Activated CD4-positive, alpha-beta T cell treated with anti-CD3 and anti-CD28 coated beads, Interleukin-10, Interleukin-2, amounts not matched to agents 100 ng/mL and 50 ng/mL, durations not matched to agents 16 hours and 8 hours (primary cell): ENCODE data around the gene PRSS53.
"Not testable (repeated sequence)": the region's sequence is repeated elsewhere in the genome, so short reads cannot be mapped to it uniquely, and the experiment has no call there.

ENCODE experiments used
- DNase-seq: peaks from one replicate; pipeline ENCODE4 v3.0.0-alpha.2; 2020

PRSS53 gene

DNA sequence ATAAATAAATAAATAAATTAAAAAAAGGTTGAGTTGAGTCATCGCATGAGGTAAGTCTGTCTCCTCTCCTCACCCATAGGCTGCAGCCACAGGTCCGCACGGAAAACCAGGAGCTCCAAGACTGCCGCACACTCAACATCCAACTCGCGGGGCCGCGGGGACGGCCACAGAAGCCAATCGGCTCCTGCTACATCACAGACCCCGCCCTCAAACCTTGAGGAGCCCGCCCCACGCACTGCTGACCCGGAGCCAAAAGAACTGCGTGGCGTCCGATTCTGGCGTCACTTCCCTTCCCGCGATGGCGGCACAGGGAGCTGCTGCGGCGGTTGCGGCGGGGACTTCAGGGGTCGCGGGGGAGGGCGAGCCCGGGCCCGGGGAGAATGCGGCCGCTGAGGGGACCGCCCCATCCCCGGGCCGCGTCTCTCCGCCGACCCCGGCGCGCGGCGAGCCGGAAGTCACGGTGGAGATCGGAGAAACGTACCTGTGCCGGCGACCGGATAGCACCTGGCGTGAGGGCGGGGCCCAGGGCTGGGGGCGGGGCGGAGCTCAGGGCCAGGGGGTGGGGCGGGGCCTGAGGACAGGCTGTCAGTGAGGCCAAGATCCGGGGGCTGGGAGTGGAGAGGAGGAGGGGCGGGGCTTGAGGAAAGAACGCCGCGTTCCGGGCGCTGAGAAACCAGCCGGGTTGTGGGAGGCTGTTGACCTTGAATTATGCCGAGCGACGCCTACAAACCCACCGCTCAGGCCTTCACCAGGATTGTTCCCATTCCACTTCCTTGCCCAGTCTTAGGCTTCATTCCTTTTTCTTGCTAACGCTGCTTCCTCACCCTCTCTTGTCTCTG, 28.9 kb upstream of the PRSS53 start, which contains the start of gene KAT8:
Gene KAT8 (plus strand): TSS at position 281 of the 839 bp plus-strand sequence. CDS start 18 bp downstream, at position 299.
- DNase-seq, result peak; percentile 99

DNA sequence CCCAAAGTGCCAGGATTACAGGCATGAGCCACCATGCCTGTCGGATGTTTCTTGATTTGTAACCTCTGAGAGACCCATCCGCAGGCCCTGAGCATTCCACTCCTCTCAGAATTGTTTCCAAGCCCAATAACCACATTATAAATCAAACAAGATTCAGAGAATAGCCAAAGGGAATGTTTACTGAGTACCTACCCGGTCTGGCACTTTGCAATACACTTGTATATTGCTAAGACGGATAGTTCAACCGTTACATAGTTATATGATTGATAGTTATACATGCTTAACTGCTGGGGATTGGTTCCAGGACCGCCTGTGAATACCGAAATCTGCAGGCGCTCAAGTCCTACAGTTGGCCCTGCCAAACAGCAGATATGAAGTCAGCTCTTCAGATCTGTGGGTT, 25.7 kb upstream of the PRSS53 start:
- no peak for DNase-seq

DNA sequence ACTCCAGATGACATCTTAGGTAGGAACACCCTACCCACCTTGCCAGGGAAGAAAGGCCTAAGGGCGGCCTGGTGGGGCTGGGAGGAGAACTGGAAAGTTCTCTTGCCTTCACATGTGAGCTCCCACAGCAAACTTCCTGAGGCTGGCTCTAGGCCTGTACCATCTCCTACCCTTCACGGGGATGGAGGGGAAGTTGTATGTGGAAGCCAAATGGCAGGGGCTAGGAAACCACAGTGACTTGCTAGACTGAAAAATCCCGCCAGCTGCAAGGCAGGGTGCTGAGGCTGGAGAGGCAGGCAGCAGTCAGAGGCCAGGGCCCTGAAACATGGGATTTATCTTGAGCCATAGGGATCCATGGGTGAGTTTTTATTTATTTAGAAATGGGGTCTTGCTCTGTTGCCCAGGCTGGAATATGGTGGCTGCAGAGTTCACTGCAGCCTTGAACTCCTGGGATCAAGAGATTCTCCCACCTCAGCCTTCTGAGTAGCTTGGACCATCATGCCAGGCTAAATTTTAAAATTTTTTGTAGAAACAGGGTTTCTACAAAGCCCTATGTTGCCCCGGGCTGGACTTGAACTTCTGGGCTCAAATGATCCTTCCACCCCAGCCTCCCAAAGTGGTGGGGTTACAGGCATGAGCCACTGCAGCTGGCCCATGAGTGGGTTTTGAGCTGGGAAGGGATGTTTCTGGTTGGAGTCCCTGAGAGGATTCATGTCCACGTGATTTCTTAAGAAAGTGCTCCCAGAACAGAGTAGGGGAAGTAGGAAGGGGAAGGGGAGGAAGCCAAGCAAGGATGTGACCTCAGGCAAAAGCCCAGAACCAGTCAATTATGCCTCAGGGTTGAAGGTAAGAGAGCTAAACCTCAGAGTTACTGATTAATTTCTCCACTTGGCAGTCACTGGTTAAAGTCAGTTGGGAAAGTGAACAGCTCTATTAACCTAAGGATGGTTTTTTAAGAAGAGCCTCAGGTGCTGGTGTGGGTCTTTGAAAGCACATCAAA, 24.7 kb upstream of the PRSS53 start:
- DNase-seq, result no peak

DNA sequence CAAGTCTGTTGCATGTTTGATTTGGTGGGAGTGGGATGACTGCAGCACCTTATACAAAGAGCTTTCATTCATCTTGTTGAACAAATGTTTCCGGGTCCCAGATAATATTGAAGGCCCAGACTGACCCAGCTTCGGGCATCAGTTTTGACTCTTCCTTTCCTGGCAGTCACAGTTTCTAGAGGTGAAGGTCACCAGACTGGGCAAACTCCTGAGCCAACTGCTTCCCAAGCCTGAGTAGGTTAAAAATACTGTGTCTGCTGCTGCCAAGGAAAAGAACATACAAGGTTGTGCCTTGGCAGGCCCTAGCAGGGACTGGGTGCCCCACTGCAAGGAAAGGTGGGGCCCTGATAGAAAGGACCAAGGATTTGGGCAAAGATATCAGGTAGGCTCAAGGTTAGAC, 24.0 kb upstream of the PRSS53 start:
- no peak for DNase-seq

DNA sequence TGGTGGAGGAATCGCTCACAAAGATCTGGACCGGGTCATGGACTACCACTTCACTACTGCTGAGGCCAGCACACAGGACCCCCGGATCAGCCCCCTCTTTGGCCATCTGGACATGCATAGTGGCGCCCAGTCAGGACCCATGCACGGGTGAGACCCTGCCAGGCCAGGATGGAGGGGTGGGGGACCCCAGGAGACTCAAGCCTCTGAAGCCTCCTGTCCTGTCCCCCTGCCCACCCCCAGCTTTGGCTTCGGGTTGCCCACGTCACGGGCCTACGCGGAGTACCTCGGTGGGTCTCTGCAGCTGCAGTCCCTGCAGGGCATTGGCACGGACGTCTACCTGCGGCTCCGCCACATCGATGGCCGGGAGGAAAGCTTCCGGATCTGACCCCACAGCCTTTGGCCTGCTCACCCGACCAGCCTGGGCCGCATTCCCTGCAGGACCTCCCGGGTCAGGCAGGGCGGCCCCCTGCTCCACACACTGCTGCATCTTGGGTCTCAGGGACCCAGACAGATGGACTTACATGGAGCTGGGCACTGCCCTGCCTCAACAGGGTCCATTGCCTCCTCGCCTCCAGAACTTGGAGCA, 23.2 kb upstream of the PRSS53 start:
- DNase-seq, result no peak

DNA sequence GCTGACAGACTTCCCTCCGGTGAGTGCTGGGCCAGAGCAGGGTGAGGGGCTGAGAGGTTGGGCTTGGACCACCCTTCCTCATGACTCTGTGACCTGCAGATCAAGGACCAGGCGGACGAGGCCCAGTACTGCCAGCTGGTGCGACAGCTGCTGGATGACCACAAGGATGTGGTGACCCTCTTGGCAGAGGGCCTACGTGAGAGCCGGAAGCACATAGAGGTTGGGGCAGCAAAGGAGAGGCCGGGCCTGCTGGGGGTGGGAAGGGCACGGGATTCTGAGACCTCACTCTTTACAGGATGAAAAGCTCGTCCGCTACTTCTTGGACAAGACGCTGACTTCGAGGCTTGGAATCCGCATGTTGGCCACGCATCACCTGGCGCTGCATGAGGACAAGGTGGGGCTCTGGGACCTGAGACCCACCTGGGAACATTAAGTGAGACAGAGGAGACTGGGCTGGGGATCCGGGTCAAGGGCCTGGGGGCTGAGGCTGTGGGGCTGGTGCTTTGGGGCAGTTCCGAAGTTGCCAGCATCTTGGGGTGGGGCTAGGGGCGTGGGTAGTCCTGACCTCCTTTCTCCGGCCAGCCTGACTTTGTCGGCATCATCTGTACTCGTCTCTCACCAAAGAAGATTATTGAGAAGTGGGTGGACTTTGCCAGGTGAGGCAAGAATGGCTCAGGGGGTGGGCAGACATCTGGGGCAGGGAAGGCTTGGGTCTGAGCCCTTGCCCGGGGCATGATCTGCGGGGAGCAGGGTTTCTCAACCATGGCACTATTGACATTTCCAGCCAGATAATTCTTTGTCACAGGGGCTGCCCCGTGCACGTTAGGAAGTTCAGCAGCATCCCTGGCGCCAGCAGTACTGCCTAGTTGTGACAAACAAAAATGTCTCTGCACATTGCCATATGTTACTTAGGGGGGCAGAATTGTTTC, 21.6 kb upstream of the PRSS53 start:
- DNase-seq, result no peak

DNA sequence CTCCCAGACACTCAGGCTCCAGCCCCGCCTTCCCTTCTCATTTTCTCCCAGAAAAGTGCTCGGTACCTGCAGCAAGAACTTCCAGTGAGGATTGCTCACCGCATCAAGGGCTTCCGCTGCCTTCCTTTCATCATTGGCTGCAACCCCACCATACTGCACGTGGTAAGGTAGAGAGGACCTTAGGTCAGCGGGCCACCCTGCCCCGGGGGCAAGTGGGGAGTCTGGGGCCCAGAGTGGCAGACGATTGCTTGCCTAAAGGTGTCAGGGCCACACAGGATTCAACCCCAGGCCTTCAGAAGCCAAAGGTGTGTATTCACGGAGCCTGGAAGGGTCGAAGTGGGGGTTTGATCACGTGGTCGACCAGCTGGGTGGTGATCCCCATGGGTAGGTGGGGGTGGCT, 20.9 kb upstream of the PRSS53 start:
- DNase-seq, result no peak

DNA sequence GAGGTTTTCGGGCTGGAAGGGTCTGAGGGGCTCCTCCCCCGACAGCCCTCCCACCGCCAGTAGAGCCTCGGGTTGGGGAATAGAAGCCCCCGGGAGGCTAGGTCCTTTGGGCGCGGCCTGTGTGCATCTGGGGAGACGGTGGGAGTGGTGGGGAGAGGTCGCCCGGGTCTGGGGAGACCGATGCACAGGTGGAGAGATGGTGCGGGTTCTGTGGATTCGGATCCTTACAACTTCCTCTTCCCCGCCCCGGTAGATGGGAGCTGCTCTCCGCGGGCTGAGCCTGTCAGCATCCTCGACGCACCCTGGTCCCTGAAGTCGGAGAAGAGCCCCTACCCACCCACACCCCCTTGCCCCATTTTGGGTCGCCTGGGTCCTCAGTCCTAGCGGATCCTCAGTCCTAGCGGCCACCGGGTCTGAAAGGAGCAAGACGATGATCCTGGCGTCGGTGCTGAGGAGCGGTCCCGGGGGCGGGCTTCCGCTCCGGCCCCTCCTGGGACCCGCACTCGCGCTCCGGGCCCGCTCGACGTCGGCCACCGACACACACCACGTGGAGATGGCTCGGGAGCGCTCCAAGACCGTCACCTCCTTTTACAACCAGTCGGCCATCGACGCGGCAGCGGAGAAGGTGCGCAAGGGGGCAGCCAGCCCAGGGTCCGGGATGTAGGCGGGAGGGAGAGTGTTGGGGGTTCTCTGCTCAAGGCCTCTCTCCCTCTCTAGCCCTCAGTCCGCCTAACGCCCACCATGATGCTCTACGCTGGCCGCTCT, 20.2 kb upstream of the PRSS53 start:
- DNase-seq, result no peak

DNA sequence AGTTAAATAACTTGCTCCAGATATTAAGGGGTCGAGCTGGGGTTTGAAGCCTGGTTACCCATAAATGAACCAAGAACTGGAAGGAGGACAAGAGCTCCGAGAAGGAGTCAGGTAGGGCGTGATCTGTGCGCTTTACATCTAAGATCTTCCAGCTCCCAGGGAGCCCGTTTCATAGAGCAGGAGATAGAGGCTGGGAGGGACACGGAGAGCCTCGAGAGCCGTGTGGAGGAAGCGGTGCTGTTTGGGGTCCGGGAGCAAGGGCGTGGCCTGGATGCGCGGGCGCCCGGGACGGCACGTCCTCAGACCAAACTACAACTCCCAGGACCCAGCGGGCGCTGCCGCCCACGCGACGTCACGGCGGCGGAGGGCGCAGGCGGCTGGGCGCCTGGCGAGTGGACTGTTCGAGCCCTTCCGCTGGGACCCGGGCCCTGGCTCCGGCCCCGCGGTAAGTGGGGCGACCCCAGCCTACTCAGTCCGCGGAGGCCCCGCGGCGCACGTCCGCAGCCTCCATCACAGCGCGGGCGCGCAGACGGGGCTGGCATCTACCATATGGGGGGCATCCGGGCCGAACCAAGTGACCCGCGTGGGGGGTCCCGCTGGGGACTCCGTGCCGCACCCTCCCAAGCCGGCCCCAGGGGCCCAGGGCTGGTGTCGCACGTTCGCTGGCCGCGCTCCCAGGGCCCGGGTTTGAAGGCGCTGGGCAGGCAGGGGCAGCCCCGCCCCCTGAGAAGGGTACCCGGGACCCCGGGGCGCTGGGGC, 19.5 kb upstream of the PRSS53 start, which contains the start of gene BCKDK:
Gene BCKDK (plus strand): TSS at position 352 of the 759 bp plus-strand sequence. CDS start 838 bp downstream, outside the sequence.
- peak; percentile 89 for DNase-seq

DNA sequence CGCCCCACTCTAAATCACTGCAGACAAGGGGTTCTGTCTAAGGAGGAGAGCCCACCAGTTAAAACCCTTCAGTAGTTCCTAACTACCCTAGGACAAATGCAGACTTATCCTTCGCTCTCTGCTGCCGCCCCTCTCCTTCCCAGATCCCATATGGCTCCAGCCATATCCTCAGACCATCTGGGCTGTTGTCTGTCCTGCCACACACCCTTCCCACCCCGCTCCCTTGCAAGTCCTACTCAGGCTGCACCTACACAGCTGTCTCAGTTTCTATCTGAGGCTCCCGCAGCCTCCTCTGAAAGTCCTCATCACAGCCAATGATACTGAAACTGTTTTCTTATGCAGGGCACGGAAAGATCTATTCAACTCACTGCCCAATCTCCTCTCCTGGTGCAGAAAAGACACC, 18.7 kb upstream of the PRSS53 start:
- peak; percentile 75 for DNase-seq

DNA sequence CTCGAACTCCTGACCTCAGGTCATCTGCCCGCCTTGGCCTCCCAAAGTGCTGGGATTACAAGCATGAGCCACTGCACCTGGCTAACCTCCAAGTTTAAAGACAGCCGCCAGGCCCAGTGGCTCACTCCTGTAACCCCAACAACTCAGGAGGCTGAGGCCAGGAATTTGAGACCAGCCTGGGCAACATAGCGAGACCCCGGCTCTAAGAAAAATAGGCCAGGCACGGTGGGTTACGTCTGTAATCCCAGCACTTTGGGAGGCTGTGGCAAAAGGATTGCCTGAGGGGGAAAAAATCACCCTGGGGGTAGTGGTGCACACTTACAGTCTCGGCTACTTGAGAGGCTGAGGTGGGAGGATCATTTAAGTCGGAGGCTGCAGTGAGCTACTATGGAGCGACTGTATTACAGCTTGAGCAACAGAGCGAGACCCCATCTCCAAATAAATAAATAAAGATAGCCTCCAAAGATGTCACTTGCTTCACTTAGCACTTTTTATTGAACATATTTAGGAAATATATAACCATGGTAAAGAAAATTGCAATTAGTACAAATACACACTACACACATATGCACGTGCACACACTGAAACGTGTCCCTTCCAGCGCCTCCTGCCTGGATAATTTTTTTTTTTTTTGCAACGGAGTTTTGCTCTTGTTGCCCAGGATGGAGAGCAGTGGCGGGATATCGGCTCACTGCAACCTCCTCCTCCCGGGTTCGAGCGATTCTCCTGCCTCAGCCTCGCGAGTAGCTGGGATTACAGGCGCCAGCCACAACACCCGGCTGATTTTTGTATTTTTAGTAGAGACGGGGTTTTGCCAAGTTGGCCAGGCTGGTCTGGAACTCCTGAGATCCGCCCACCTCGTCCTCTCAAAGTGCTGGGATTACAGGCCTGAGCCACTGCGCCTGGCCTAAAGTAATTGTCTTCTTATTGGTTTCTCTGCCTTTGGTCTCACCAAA, 18.0 kb upstream of the PRSS53 start:
- no peak for DNase-seq

DNA sequence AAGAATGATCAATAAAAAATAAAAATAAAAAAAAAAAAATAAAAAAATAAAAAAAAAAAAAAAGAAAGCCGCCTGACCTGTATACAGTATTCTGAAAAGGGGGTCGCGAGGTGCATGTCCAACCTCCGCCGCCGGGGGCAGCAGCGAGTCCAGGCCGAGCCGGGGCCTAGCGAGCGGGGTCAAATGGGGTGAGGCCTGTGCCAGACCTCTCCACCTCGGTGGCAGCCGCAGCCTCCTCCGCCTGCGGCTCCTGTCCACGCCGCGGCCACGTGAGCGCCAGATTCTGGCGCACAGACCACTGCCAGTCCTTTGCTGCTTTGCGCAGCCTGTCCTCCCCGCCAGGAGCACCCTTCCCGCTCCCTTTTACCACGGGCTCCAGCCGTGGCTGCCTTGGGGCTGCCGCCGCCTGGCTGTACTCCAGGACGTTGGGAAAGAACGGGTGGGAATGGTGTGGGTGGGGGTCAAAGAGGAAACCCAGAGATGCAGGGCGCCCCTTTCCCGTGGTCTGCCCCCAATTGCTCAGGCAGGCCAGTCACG, 17.0 kb upstream of the PRSS53 start:
- DNase-seq, result peak; percentile 88

DNA sequence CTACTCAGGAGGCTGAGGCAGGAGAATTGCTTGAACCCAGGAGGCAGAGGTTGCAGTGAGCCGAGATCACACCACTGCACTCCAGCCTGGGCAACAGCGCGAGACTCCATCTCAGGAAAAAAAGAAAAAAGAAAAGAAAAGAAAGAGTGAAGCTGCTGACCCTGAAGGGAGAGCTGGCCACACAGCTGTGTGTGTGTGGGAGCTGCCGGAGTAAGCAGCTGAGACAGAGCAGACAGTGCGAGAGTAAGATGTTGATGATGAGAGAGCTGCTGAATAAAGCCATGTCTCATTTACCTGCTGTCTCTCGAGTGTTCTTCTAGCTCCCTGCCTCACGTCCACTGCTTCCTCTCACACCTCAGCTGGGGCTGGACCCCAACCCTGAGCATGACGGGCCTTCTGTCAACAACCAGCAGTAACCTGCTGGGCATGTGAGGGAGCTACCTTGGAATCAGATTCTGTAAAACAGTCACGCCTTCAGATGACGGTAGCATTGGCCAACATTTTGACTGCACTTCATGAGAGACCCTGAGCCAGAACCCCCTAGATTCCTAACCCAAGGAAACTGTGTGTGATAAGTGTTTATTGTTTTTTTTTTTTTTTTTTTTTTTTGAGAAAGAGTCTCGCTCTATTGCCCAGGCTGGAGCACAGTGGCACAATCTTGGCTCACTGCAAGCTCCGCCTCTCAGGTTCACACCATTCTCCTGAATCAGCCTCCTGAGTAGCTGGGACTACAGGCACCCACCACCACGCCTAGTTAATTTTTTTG, 12.3 kb upstream of the PRSS53 start:
- DNase-seq, result not testable (repeated sequence)

DNA sequence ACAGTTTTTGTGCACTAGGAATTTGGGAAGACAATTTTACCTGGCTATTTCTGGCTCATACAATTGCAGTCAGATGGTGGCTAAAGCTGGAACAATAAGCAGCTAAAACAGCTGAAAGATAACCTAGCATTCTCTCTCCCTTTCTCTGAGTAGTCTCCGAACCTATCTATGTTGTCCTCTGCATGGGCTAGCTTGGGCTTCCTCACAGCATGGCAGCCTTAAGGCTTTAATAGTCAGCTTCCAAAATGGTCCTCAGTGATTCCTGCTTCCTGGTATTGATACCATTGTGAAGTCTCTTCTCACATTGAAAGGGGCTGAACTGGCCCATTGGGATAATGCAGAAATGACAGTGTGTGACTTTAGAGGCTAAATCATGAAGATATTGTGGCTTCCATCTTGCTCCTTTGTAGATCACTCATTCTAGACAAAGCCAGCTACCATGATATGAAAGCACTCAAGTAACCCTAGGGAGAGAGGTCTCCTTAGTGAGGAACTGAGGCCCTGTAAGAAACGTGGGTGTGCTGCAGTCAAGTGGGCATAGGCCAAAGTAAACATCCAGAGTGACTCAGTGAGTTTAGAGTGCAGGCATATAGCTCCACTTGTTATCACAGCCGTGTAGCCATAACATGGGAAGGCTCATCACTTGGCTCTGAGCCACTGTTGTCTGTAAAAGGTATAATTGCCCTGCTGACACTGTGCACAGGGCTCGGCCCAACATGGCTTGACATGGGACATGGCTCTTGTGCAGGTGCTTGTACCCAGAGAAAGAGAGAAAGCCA, 11.3 kb upstream of the PRSS53 start:
- DNase-seq, result no peak

DNA sequence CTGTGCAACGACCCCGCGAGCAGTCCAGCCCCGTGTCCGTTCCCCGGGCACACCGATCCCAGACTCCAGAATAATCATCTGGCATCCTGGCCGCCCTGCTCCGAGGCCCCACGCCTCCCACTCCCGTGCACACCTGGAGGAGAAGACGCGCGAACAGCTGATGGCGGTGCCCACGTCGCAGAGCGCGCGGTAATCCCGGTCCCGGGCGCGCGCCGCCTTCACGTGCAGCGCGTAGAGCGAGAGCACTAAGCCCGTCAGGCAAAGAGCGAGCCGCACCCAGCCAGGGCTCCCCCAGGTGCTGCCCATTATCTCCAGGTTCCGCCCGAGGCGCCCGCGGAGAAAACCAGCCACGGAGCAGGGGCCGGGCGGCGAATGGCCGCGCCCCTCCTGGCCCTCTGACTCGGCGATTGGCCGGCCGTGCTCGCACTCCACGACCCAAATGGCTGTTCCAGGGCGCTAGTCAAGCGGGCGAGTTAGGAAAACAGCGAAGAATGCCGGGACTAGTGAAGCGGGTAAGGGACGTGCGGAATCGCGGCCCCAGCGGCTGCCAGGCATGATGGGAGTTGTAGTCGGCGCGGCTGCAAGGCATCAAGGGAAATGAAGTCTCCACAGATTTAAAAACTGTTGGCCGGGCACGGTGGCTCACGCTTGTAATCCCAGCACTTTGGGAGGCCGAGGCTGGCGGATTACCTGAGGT, 5.8 kb upstream of the PRSS53 start, which contains the start of gene VKORC1:
Gene VKORC1 (minus strand): TSS at position 374 of the 697 bp plus-strand sequence. CDS start 68 bp downstream, at position 306.
- peak; percentile 97 for DNase-seq

DNA sequence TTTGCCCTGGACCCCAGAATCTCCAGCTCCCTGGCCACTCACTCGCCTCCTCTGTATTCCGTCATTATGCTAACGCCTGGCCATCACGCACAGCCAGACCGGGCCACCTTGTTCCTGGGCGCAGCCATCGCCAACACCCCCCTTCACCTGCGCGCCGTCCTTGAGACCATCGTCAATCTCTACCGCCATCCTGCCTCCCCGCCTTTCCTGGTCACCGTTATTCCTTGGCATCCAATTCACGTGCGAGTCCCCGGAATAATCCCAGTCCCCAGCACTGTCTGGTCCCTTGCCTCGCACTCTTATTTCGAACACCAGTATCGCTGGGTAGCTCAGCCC, 5.3 kb upstream of the PRSS53 start:
- no peak for DNase-seq
